ENCODE data around the gene TWF2.

DNA sequence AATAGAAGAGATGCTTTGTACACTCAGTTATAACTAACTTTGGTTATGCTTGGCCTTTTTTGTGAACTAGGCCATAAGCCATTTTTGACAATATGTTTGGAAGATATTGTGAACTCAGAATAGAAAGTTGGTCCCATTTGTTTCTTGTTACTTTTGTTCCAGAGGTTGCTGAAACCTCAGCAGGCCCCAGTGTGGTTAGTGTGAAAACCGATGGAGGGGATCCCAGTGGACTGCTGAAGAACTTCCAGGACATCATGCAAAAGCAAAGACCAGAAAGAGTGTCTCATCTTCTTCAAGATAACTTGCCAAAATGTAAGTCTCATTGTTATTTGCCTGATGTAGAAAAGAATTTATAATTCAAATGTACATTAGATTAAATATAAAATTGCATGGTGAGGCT lies 35.3 kb downstream of the TWF2 start:
- no peak for TF ChIP-seq CTCF (IDR thresholded peaks at IDR 0.05; ENCODE audit: low read depth, low read length)
- no peak for TF ChIP-seq EZH2phosphoT487 (IDR thresholded peaks at IDR 0.05; ENCODE audit: low read depth)

Data from OCI-LY3 (cell line).